Measurements from ENCODE around the gene PPP2R3A.
A peak's percentile ranks its signal among the peaks of the same experiment; 100 is the strongest.

- TF ChIP-seq CTCF (conservative IDR thresholded peaks at IDR 0.05; ENCODE audit: low read depth, low read length), result peak; percentile 57
- TF ChIP-seq EZH2 (IDR thresholded peaks at IDR 0.05; ENCODE audit: borderline replicate concordance, low read depth, low read length, poor library complexity, severe bottlenecking), result no peak
Observed at GRCh38 chr3:136070953-136071949, 105.7 kb downstream of the PPP2R3A start.

Measured in A673 (cell line).